CD4-positive, alpha-beta T cell treated with Interleukin-15 for 1 hour (primary cell): ENCODE measurements around the gene EHF.
"Not testable (repeated sequence)": the region's sequence is repeated elsewhere in the genome, so short reads cannot be mapped to it uniquely, and the experiment has no call there.

ENCODE experiments used
- DNase-seq: peaks from one replicate; pipeline ENCODE4 v3.0.0-alpha.2; 2020

EHF gene

DNA sequence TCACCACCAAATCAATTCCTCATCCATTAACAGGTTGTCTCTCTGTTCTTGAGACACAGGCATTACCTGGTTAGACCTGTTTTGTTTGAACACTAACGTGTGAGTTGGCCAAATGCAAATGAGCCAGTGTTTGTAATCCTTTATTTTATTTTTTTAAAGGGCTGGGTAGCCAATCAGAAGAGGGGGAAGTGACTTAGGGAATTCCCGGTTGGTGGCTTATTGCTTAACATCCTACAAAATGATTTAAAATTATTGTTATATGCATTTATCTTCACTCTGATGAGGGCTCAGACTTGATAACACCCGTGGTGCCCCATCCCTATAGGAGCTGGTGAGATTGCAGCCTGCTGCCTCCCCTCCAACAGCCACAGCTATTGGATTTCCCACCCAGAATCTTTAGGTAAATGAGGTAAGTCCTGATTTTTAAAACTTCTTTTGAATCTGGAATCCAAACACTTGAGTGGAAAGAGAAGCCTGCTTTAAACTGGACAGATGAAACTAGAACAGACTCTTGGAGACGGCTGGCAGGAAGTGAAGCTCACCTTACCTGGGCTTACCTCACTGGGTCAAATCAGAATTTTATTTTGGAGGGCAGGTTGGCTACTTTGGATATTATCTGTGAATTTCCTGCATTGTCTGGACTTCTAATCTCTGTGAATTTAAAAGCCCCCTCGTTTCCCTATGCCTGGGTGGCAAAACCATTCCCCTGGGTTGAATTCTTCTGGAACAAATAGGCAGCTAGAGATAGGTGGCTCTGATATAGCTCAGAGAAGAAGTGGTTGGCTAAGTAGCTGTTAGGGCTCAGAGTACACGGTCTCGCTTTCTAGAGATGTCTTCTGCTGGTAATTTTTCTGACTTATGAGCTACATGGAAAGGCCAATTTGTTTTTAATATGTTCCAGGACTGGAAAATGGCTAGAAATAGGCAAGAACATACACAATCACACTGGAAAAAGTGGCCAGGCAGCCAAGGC lies at the start of gene EHF:
TSS of gene EHF (plus strand) at position 274 of the 973 bp plus-strand sequence. CDS start 21,538 bp downstream, outside the sequence.
- no peak for DNase-seq

DNA sequence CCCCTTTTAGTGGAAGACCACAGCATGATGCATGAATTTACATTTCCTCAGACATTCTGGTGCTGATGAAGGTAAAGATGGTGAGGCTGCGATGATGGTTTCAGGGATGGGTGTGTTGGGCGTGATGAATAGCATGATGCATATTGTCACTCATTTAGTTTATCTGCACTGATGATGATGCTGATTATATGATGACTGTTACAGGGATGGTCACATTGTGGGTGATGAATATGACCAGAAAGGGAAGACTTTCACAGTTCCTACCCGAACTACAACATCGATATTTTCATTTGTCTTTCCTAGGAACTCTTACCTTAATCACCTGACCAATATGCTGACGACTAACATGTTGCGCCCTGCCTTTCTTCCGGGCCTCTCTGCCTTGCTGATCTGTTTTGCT lies 47.4 kb upstream of the EHF start:
- DNase-seq = no peak

DNA sequence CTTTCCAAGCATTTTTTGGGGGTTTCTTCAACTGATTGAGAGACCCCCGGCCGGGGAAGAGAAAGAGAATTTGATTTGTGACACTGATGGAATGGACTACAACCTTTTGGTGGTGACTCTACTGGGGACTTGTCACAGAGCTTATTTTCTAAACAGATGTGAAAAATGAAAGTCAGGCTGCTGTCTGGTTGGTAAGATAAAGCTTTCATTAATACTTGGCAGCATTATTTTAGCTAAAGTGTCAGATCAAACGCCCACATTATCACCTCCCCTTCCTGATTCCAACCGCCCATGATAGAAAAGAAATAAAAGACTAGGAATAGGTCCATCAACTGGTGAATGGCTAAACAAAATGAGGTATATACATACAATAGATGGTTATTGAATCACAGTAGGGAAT lies 45.6 kb upstream of the EHF start:
- no peak for DNase-seq

DNA sequence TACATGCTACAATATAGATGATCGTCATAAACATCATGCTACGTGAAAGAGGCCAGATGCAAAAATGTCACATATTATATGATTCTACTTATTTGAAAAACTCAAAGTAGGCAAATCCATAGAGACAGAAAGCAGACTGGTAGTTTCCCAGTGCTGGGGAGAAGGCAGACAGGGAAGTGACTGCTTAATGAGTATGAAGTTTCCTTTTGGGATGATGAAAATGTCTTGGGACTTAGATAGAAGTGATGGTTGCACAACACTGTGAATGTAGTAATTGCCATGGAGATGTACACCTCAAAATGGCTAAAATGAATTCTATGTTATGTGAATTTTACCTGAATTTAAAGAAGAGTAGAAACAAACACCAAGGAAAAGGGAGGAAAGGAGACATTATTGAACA lies 45.2 kb upstream of the EHF start:
- no peak for DNase-seq

DNA sequence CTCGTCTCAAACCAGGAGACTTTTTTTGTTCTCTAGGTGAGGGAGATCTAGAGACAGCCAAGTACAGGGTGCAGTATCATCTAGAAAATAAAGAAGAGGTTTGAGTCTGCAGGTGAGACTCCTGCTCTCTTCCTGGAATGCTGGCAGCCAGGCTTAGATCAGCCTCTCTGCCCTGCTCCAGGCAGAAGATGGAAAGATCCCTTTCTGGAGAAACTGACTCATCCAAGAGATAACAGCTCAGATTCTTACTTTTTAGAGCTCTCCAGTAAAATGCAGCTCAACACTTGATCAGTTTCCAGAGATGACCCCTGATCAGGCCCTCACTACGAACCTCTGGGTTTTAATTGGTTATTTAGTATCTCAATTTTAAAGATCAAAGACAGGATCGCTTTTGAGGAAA lies 44.6 kb upstream of the EHF start:
- DNase-seq = no peak

DNA sequence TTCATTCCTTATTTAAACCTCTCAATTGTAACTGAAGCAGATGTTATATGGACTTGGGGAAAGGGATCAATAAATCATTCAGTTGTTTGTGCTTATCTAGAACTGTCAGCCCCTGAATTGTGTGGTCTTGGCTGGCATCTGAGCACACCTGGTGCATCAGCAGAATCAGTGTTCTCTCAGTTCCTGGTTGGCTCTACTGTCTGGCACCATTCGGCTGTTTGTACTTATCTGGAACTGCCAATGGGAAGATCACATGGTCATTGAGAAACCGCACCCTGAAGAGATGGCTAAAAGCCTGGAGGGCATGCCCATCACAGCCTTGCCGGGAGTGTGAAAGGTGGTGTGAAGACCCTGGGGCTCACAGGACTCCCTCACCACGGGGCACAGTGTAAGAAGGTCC lies 37.1 kb upstream of the EHF start:
- DNase-seq = no peak

DNA sequence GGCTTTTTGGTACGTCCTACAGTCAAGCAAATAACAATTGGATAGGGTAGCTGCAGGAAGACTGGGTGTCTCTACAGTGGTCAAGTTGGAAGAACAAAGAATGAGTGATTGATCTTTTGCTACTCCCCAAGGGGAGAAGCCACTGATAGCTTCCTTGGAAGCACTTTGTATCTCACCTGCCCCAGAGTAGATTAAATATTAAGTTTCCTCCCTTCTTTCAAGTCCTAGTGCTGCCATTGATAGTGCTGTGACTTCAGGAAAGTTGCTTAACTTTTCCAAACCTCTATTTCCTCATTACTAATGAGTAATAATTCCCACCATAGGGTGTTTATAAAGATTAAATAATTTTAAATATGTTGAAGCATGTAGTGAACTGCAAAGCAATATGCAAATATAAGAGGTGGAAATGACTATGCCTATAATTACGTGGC lies 35.6 kb upstream of the EHF start:
- no peak for DNase-seq

DNA sequence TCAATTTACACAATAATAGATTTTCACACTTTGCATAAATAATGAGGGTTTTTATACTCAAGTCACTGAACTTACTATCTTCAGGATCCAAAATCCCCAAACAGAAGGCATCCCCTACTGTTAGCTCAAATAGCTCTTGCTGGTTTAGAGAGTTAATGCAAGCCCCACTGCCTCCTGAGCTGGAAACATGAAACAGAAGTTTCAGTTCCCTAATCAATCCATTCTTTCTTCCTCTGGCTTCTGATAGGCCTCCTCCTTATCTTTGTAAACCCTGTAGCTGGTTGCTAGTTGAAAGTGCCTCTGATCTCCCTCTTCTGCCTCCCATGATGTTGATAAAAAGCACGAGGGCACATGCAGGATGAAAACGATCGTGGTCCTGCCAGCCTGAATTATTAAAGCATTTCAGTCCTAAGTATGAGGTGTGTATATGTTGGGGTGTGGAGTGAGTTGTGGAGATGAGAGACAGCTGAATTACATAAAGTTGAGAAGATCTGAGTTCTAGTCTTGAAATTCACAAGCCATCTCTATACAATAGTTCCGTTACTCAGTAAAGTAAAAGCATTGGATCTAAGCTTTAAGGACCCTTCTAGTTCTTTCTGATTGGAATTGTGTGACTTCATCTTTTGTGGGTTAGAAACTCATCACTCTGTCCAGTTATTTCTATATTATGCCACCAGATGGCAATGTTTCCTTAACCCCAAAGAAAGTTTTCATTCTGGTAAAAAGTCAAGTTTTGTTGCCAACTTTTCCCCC lies 35.0 kb upstream of the EHF start:
- no peak for DNase-seq

DNA sequence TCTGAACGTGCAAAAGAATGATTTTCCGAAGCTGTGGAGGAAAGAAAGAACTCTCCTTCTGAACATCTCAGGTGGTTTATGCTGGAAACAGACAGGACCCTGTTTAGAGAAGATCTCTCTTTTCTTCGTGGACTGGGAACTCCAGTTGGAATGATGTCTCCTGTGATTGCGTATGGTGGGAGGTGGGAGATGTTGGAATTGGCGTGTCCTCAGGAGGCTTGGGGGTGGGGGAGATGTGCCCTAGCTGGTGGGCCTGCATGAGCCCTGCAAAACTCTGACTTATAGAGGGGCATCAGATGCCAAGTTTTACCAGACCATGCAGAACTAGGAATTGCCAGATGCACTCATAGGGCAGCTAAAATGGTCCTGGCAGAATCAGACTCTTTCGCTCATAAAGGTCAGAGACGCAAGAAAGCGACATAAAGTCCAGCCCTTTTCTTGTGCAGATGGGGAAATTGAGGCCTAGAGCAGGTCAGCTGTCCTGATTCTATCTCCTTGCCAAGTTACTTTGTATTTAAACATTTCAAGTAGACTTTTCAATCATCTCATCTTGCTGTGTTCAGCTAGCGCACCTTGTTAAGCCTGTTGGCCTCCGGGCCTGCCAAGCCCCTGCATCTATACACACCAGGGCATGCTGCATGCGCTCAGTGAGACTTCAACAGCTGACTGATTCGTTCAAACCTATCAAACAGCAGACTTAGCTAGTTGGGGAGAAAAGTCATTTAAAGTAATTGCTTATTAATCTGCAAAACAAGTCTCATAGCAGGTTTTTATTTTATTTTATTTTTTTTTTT lies 34.2 kb upstream of the EHF start:
- no peak for DNase-seq

DNA sequence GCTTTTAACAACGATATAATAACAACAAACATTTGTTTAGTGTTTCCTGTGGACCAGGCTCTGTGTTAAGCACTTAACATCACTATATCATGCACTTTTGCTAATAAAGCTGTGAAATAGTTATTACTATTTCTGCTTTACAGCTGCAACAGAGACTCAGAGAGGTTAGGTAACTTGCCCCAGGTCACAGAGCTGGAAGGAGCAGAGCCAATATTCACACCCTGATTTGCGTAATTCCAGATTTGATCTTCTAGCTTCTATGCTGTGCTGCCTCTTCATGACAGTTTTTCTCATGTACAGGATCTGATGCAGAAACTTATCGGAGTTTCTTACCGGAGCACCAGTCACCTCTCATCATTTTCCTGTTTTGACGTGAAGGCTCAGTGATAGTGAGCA lies 33.6 kb upstream of the EHF start:
- DNase-seq = no peak

DNA sequence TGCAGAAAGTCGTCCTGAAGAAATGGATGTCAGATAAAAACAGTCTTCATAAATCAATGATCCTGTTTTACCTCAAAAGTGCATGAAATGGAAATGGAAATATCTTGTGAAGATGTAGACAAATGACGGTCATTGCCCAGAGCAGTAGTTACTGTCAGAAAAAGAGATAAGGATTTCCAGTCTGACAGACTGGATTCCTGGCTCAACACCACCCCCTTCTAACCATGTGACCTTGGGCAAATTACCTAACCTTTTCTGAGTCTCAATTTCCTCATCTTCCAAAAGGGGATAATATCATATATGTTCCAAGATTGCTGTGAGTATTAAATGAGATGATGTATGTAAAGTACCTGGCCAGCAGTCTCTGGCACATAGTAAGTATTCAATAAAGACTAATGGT lies 32.9 kb upstream of the EHF start:
- no peak for DNase-seq

DNA sequence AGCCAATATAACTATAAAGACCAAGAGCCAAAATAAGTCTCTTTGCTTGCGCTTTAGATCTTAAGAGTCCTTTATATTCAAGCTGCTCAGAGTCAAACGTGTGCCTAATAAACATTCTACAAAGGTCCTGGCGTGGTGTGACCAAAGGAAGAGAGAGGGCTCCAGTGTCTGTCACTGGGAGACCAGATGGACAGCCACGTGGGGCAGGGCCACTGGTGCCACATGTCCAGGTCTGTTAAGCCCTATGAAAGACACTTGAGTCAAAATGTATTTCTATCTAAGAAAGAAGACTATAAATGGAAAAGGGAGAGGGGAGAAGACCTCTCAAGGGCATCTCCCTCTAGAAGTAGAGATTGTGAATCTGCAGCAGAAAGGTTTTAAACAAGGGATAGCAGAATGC lies 32.2 kb upstream of the EHF start:
- no peak for DNase-seq

DNA sequence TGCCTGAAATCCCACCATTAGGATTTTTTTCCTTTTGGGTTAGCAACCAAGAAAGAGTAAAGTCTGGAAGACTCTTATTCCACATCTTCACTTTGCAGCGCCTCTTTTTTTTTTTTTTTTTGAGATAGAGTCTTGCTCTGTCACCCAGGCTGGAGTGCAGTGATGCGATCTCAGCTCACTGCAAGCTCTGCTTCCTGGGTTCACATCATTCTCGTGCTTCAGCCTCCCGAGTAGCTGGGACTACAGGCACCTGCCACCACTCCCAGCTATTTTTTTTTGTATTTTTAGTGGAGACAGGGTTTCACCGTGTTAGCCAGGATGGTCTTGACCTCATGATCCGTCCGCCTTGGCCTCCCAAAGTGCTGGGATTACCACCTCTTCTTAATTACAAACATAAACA lies 31.7 kb upstream of the EHF start:
- not testable (repeated sequence) for DNase-seq

DNA sequence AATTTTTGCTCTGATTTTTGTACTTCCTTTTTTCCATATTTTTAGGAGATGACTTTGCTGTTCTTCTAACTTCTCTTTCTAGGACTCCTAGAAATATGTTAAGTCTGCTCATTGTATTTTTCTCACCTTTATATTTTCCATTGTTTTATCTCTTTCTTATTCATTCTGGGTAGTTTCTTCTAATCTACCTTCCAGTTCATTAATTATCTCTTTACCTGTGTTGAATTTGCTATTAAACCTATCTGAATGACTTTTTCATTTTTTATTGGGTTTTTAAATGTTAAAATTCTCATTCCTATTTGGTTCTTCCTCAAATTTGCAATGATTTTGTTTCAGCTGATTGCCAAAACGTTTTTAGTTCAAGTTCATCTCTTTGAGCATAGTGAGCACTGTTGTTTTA lies 27.8 kb upstream of the EHF start:
- DNase-seq = no peak

DNA sequence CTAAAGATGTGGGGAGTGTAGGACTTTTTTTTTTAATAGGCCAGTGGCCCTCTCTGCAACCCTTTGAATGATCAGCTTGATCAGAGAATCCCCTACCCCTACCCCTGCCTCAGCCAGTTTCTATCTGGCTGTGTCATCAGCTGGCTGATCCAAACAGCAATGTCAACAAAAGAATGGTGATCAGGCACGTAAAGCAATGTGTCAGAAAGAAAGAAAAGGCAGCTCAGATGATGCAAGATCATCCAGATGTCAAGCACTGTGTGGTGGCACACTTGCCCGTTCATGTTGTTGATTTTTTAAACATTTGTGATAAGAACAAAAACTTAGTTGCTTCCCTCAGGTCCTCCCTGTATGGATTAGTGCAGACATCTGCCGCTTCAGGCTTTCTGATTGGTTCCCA lies 26.3 kb upstream of the EHF start:
- no peak for DNase-seq

DNA sequence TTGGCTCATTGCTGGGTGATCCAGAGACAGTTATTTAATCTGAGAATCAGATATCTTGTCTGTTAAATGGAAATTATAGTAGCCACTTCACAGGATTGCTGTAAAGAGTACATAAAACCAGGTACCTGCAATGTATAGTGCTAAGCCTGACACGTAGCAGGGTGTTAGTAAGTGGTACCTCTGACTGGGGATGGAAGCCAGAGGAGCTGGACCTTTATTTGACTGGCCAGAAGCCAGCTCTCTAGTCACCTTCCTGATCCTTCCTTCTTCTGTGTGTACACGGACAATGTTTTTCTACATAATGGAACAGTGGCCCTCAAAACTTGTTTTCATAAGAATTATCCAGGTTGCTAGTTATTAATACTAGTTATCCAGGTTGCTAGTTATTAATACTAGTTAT lies 25.5 kb upstream of the EHF start:
- no peak for DNase-seq

DNA sequence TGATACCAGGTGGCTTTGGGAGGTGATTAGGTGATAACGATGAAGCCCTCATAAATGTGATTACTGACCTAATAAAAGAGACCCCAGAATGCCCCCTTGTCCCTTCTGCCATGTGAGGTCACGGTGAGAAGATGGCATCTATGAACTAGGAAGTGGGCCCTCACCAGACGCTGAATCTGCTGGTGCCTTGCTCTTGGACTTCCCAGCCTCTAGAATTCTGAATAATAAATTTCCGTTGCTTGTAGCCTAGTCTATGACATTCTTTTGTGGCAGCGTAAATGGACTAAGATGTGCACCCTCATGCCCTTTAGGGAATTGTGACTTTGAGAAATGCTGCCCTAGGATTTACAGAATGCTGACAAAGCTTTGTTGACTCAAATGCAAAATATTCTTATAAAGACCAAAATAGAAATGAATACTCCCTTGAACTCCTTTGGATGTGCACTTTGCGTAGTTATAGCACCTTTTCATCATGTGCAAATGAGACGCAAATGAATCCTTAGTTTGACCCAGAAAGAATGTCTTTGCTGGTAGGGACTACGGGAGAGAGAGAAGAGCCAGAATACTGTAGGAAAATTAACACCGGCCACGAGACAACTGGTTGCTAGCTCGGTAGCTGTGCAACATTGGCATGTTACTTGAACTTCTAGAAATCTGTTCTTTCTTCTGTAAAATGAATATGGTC lies 24.8 kb upstream of the EHF start:
- no peak for DNase-seq

DNA sequence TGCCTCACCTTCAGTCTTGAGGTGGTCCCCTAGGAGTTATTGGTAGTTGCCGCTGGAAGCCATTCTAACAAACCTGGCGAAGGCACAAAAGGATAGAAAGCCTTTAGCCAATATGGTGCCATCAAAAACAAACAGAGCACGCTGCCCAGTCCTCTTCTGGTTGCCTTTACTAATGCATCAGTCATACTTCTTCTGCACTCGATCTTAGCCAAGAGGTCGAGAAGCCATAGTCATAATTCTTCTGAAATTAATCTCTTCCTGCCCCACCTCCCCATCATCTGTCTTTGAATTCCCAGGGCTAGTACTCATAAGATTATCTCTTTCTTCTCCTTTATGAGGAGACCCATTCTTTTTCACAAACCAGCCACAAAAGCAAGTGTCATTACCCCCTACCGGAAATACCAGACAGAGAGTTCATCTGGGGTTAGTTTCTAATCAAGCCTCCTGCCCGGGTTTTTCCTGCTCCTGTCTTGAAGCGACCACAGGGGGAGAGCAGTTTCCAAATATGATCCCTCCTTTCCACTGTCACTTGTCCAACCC lies 21.4 kb upstream of the EHF start:
- DNase-seq = no peak

DNA sequence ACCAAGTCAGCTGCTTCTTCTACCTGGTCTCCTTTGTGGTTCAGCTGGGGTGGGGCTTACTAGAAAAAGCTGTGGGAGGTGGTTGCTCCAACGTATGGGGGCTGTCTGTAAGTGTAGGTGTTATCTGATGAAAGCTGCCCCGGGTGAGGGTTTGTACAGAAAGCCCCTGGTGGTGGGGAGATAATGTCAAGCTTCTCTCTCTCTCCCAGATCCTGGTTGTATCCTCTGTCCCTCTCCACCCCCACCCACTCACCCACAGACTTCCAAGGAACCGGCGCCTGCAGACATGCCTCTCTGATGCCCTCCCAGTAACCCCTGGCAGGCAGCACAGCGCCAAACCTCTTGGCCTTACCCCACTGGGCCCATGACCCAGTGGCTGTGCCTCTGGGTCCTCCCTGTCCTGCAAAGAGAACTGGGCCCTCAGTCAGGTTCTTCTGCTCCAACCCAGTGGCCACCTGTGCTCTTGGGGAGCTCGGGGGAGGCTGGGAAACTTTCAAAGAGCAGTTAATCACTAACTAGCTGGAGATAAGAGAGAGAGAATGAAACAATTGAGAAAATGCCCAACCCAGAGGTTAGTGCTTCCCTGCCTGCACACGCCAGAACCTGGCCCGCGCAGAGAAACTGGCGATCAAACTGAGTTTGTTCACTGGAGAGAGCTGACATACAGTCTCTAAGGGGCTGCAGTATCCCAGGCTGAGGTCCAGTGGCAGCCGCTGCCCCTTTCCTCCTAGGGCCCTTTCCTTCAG lies 20.4 kb upstream of the EHF start:
- DNase-seq = no peak

DNA sequence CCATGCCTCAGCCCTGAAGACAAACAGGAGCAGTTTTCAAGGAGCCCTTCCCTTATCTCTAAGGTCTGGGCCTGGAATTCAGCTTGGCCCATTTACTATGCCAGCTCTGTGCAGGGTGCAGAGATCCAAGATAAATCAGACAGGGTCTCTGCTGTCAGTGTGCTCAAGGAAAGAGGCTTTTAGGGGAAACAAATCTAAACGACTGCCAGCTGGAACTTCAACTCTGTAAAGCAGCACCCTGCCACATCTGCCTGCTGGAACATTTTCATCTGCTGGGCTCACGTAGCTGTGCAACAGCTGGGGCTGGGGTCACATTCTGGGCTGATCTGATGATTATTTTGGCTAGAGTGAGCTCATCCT lies 19.8 kb upstream of the EHF start:
- DNase-seq = no peak

DNA sequence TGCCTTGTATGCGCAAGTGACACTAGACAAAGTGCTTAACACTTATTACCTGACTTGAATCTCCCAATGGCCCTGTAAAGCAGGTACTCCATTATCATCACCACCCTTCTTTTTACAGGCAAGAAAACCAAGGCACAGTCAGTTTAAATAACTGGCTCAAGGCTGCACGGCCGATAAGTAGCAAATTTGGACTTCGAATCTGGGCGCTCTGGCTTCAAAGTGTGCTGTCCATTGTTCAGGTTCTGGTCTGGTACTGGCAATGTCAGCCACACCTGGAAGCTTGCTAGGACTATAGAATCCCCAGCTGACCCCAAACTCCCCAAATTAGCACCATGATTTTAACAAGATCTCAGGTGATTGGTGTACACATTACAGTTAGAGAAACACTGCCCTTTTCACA lies 19.3 kb upstream of the EHF start:
- no peak for DNase-seq

DNA sequence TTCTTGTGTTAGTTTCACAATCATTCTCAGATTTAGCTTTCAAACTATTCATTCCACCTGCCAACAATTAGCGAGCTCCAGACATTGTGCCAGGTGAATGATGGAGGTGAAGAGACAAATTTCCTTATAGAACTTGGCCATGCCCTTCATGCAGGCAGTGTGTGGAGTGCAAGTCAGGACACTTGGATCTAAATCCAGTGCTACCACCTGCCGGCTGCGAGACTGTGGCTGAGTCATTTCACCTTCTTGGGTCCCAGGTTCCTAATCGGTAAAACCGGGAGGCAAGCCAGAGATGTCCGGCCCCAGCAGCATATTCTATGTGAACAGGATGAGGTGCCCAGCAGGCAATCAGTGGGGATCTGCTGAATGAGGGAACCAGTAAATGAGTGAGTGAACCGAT lies 18.6 kb upstream of the EHF start:
- DNase-seq = no peak
